Measurements from ENCODE around the gene DHTKD1.

Gene DHTKD1, protein sequence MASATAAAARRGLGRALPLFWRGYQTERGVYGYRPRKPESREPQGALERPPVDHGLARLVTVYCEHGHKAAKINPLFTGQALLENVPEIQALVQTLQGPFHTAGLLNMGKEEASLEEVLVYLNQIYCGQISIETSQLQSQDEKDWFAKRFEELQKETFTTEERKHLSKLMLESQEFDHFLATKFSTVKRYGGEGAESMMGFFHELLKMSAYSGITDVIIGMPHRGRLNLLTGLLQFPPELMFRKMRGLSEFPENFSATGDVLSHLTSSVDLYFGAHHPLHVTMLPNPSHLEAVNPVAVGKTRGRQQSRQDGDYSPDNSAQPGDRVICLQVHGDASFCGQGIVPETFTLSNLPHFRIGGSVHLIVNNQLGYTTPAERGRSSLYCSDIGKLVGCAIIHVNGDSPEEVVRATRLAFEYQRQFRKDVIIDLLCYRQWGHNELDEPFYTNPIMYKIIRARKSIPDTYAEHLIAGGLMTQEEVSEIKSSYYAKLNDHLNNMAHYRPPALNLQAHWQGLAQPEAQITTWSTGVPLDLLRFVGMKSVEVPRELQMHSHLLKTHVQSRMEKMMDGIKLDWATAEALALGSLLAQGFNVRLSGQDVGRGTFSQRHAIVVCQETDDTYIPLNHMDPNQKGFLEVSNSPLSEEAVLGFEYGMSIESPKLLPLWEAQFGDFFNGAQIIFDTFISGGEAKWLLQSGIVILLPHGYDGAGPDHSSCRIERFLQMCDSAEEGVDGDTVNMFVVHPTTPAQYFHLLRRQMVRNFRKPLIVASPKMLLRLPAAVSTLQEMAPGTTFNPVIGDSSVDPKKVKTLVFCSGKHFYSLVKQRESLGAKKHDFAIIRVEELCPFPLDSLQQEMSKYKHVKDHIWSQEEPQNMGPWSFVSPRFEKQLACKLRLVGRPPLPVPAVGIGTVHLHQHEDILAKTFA

DNA sequence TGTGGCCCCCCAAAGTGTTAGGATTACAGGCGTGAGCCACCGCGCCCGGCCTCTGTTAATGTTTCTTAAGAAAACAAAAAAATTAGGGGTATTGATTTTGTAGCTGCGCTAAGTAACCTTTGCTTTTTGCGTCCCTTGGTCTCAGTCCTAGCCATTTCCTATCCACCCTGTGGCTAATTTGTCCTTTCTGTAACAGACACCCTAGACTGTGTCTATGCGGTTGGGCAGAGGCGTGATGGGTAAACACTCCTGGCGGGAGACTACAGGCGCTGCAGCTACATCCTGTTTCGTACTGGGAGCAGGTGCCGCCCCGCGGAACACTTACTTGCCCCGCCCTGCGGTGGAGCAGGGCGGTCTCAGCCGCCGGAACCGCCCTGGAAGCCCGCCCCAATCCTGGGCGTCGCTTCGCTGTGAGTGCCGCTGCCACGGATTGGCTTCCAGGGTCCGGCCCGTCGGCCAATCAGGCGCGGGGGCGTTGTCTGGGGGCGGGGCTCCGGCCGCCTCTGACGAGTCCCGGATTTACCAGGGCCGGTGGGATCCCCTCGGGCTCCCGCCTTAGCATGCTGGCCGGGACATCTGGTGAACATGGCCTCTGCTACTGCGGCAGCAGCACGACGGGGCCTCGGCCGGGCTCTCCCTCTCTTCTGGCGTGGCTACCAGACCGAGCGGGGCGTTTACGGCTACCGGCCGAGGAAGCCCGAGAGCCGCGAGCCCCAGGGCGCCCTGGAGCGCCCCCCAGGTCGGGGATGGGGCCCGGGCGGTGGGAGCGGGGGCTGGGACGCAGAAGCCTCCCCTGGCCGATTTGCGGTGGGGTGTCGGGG is at the start of gene DHTKD1:
Gene DHTKD1 (plus strand): TSS at position 506 of the 821 bp plus-strand sequence. CDS start 80 bp downstream, at position 586.
- peak; percentile 99 for DNase-seq (ENCODE audit: low spot score)

DNA sequence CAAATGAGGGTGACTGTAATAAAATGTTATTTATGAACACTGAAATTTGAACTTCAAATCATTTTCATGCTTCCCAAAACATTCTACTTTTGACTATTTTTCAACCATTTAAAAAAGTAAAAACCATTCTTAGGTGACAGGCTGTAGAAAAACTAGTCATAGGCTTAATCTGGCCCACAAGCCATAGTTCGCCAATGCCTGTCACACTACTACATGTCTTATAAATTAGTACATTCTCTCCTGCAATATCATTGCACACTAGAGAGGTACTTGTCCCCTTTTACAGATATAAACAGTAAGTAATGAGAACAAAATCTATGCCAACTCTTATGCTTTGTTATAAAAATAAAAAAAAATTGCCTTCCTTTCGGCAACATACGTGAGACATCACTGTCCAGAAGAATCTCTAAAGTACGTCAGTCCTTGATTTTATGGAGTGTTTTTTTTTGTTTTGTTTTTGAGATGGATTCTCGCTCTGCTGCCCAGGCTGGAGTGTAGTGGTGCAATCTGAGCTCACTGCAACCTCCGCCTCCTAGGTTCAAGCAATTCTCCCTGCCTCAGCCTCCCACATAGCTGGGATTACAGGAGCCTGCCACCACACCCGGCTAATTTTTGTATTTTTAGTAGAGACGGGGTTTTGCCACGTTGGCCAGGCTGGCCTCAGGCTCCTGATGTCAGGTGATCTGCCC is 49.3 kb upstream of the DHTKD1 start:
- no peak for DNase-seq (ENCODE audit: low spot score)

GRCh38 chr10:12020574-12020973 is 48.2 kb upstream of the DHTKD1 start:
- DNase-seq (ENCODE audit: low spot score) = no peak

DNA sequence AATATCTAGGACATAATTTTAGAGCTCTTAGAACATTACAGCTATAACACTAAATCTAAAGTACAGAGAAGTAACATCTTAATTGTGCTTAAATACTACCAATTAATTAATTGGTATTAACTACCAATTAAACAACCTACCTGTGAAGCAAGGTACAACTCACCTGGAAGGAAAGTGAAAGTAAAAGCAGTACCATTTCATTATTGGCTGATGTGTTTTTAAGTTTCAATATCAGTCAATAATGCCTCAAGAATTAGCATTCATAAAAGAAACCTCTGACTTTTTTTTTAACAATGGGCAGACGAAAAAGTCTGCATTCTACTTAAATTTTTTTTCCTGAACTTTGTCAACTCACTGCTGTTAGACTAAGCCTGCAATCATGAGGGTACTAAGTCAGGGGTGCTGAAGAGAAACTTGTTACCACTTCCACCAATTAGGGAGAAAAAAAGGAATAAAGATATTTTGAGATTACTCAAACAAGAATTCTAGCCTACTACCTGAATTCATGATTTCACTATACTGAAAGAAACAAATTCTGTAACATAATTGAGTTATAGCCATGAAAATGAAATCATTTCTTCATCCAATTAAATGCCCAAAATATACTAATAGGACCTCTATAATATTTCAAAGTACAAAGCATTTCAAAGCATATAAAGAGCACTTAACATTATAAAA is 46.0 kb upstream of the DHTKD1 start:
- DNase-seq (ENCODE audit: low spot score) = peak; percentile 20

GRCh38 chr10:12025591-12025990 is 43.2 kb upstream of the DHTKD1 start:
- no peak for DNase-seq (ENCODE audit: low spot score)

DNA sequence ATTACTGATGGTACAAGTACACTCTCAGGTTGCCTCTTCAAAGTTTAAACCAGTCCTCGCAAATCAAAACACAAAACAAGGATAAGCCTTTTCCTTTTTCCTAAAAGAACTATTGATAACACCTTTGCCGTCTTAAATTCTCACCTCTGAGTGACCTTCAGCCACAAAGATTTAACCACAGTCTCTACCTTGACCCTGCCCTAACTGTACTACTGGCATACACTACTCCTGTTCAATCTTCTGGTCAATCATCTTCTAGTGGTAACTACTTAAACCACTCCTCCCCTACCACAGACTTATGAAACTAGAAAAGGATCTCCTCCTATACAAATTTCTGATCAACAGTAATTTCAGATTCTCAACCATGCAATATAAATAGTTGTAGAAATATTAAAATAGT is 41.2 kb upstream of the DHTKD1 start:
- no peak for DNase-seq (ENCODE audit: low spot score)

DNA sequence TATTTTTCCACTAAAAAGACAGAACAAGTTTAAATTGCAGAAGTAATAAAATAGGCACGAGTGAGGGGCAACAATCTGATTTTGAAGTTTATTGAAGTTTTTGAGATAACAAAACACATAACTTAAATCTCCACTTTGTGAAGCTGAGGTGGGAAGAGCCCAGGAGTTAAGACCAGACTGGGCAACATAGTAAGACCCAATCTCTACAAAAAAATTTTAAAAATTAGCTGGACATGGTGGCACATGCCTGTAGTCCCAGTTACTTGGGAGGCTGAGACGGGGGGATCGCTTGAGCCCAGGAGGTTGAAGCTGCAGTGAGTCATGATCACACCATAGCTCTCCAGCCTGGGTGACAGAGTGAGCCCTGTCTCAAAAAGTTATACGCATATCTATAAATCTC is 37.4 kb upstream of the DHTKD1 start:
- DNase-seq (ENCODE audit: low spot score) = no peak

- no peak for DNase-seq (ENCODE audit: low spot score)
Measured at GRCh38 chr10:12036073-12036655, 32.6 kb upstream of the DHTKD1 start.

DNA sequence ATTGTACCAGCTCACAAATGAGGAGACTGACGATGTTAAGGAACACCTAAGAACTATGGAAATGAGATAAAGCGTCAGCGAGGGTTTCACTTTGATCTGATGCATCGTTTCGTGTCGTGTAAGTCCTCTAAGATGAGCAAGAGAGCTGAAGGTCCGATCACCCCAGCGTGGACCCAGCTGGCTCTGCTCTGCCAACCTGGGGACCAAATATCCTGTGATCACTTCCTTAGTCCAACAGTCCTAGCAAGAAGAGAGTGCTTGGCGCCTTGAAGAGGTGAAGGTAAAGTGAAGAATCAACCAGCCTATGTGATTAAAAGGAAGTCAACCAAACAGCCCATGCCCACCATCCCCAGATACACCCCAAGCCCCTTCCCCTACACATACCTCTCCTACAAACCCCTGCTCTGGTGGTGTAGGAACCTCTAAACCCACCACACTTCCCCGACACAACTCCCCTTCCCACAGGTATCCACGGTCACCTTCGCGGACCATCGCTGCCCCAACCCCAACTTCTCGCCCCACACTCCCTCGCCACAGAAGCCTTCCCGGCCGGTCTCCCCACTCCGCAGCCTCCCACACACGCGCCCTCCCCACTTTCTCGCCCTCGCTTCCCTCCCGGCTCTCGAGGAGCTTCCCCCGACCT is 26.9 kb upstream of the DHTKD1 start:
- DNase-seq (ENCODE audit: low spot score) = peak; percentile 50

DNA sequence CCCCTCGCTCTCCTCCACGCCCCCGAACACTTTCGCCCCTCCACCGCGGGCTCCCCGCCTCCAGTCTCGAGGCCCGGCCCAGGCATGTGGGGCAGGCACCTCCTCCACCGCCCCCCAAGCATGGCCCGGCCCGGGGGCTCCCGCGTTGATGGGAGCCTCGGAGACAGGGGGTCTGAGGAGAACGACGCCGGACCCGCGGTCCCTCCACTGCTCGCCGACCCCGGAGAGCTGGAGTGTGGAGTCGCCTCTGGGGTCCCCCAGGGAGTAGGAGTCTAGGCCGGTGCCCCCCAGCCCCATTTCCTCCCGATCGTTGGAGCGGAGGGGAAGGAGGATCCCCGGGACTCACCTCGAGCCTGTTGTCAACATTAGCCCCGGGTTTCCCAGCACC is 26.4 kb upstream of the DHTKD1 start:
- DNase-seq (ENCODE audit: low spot score) = peak; percentile 24

DNA sequence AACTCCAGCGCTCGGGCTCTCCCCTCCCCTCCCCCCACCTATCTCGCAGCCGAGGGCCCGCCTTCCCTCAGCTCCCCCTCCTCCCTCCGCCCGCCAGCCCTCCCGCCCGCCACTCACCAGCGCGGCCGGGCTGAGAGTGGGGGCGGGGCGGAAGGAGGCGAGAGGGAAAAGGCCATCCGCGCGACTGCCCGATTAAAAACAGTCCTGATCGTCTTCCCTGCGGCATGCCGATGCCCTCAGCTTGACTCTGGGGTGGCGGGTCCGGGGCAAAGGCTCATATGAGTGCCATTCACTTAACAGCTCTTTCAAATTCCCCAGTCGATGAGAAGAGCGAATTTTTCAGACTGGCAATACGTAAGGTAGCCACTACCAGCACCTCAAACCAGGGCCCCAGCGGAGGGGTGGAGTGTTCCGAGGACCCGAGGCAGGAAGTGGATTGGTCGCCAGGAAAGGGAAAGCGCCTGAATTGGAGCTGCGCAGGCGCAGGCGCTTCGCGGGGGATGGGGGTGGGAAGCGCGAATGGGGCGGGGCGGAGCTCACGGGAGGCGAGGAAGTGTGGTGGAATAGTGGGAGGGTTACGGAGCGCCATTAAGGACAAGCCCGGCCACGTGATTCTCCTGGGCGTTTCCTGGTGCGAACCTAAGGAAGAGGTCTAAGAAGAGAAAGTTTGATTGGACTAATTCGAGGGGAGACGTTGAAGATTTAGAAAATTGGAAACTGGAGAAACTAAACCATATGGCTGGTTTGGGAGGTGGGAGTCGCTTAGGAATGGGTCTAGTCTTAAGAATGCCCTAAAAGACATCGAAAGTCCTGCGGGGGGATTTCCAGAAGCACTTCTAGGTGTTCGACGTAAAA is 25.7 kb upstream of the DHTKD1 start, which contains the start of gene UPF2:
Gene UPF2 (minus strand): TSS at position 13 of the 855 bp plus-strand sequence. CDS start 7,386 bp downstream, outside the sequence.
- DNase-seq (ENCODE audit: low spot score) = peak; percentile 99

- DNase-seq (ENCODE audit: low spot score) = no peak
Measured at GRCh38 chr10:12045596-12045995, 23.2 kb upstream of the DHTKD1 start.

DNA sequence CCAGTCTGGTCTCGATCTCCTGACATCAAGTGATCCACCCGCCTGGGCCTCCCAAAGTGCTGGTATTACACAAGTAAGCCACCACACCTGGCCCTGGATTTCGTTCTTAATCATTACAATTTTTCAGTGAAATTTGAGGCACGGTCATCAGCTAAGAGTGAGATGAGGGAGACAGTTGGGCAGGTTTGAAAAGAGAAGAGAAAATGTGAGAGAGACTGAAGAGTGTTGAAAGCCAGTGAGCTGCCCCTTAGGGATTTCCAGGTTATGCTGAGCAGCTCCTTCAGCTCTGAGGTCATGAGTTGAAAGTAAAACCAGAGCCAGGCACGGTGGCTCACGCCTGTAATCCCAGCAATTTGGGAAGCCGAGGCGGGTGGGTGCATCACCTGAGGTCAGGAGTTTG is 20.2 kb upstream of the DHTKD1 start:
- DNase-seq (ENCODE audit: low spot score) = peak; percentile 19

DNA sequence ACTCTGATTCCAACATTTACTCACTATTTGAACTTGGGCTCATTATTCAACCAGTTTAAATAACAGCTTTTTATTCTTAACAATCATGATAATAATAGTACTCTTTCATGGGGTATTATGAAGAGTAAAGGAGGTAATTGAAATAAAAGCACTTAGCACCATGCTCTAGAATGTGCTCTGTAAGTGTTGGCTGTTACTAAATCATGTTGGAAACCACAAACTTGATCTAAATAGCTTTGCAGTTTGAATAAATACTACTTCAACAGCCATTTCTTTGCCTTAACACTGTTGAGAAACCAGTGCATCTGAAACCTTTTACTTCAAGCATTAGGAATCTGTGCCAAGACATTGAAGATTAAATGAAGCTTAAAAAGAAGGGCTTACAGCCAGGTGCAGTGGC is 18.2 kb upstream of the DHTKD1 start:
- DNase-seq (ENCODE audit: low spot score) = no peak

DNA sequence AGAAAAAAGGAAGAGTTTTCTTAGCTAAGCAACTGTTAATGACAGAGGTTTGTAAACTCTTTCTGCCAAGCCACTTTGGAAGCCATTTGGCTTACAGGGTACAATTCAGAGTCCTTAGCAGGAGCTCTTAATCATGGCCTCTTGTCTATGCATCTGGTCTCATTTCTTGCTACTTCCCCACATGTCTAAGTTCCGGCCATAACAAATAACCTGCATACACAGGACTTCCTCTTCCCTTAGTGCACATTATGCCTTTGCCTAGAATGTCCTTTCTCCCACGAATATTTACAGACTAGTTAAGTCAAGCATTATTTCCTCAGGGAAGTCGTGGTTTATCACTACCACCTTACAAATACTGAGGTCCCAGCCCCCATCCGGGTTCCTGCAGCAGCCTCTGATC is 17.5 kb upstream of the DHTKD1 start:
- no peak for DNase-seq (ENCODE audit: low spot score)

DNA sequence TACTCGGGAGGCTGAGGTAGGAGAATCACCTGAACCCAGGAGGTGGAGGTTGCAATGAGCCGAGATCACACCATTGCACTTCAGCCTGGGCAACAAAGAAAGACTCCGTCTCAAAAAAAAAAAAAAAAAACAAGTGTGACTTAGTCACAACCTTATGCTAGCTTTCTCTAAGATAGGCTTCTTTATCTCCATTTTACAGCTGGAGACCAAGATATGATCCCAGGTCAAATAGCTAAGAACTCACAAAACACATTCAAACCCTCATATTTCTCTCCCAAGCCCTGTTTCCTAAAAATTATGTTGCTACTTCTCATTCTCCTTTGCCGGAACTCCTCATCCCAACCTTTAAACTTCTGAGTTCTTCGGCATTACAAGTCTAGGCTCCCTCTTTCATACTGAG is 13.0 kb upstream of the DHTKD1 start:
- no peak for DNase-seq (ENCODE audit: low spot score)

DNA sequence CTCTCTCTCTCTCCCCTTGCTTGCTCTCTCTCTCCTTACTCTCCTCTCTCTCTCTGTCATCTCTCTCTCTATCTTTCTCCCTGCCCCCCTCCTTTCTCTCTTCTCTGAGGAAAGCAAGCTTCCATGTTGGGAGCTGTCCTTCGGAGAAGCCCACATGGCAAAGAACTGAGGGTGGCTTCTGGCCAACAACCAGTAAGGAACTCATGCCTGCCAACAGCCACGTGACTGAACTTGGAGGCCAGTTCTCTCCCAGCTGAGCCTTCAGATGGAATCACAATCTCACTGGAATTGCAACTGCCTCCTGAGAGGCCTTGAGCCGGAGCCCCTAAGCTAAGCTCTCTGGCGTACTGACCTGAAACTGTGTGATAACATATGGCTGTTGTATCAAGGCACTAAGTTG is 12.0 kb upstream of the DHTKD1 start:
- DNase-seq (ENCODE audit: low spot score) = no peak

GRCh38 chr10:12061124-12061523 is 7.6 kb upstream of the DHTKD1 start:
- no peak for DNase-seq (ENCODE audit: low spot score)
